Keratinocyte (primary cell): Measurements from ENCODE around the gene MRPL43.

Experiments
- CTCF ChIP-seq, 3 experiments: IDR thresholded peaks in 1 of 3; conservative IDR thresholded peaks in 1 of 3; optimal IDR thresholded peaks in 1 of 3; 2 replicates in 2 of 3; 3 replicates in 1 of 3; pipeline versions ENCODE3 to v1.5.1; 2011; ENCODE audit warnings: low read length in 3 of 3, mild to moderate bottlenecking in 3 of 3, moderate library complexity in 2 of 3, control low read depth in 1 of 3, inconsistent platforms in 1 of 3; ENCODE audit not compliant: insufficient read depth in 2 of 3; ENCODE audit errors: extremely low read depth in 1 of 3
- EZH2 ChIP-seq: IDR thresholded peaks from one replicate; pipeline ENCODE4 v1.6.1; 2012; ENCODE audit warnings: inconsistent platforms, mild to moderate bottlenecking, low read length, moderate library complexity

DNA sequence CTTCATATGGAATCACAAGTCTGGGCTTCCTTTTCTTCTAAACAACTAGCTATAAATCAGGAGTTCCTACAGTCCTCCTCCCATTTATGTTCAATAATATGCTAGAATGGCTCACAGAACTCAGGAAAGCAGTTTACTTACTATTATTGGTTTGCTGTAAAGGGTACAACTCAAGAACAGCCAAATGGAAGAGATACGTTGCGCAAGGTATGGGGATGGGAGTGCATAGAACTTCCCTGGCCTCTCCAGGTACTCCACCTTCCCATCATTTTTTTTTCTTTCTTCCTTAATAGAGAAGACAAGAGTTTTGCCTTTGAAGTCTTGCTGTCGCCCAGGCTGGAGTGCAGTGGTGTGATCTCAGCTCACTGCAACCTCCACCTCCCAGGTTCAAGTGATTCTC lies 45.1 kb downstream of the MRPL43 start:
- TF ChIP-seq CTCF (optimal IDR thresholded peaks at IDR 0.05 in 1 of 3, IDR thresholded peaks at IDR 0.05 in 1 of 3, conservative IDR thresholded peaks at IDR 0.05 in 1 of 3; ENCODE audit: extremely low read depth in 1 of 3, insufficient read depth in 2 of 3, low read length in 3 of 3) (no peak), EZH2 (no peak)
